Measurements from ENCODE around the gene SORBS1.

The SORBS1 gene

DNA sequence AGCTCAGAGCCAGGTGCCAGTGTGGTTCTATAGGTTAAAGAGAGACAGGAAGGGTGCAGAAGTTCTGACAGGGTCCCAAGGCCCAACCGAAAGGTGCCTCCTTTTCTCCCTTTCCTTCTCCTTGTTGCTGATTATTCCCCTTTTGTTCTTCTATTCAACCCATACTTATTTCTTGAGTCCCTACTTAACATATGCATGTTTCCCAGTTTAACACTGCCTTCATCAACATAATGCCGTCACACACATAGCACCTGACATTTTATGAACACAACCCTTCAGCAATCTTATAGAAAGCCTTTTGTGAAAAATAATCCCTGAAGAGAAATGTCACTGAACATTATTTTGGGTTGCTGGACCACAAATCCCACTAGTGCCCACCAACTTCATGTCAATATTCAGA, 39.1 kb downstream of the SORBS1 start:
- Mint-ChIP-seq H3K27ac (no peak overlapping the region), H3K9me3 (no peaks in the 10 kb centered on the region), H3K4me1 (ENCODE audit: low read depth) (no peaks in the 10 kb centered on the region), H3K36me3 (ENCODE audit: low read depth) (no peaks in the 10 kb centered on the region), H3K4me3 (no peak overlapping the region), H3K27me3 (peaks cover 5% of the 10 kb centered on the region)

DNA sequence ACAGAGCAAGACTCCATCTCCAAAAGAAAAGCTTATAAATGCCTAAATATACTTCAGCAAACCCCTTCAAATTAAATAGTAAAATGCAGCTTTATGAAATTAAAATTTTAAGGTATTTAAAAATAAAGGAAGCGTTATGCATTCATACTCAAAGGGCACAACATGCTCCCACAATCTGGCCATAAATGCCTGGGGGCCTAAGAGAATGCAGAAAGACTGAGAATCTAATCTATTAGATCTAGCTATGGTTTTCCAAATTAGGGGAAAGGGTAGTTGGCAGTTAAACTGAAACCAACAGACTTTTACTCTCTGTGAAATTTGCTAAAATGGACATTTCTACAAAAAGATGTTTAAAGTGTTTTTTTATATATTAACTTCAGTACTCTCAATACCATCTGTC, 40.6 kb downstream of the SORBS1 start:
- no peaks in the 10 kb centered on the region for H3K4me1 Mint-ChIP-seq (ENCODE audit: low read depth)
- H3K27me3 Mint-ChIP-seq, result peaks cover 5% of the 10 kb centered on the region
- no peak overlapping the region for H3K27ac Mint-ChIP-seq
- H3K9me3 Mint-ChIP-seq, result no peaks in the 10 kb centered on the region
- no peaks in the 10 kb centered on the region for H3K36me3 Mint-ChIP-seq (ENCODE audit: low read depth)
- no peak overlapping the region for H3K4me3 Mint-ChIP-seq

DNA sequence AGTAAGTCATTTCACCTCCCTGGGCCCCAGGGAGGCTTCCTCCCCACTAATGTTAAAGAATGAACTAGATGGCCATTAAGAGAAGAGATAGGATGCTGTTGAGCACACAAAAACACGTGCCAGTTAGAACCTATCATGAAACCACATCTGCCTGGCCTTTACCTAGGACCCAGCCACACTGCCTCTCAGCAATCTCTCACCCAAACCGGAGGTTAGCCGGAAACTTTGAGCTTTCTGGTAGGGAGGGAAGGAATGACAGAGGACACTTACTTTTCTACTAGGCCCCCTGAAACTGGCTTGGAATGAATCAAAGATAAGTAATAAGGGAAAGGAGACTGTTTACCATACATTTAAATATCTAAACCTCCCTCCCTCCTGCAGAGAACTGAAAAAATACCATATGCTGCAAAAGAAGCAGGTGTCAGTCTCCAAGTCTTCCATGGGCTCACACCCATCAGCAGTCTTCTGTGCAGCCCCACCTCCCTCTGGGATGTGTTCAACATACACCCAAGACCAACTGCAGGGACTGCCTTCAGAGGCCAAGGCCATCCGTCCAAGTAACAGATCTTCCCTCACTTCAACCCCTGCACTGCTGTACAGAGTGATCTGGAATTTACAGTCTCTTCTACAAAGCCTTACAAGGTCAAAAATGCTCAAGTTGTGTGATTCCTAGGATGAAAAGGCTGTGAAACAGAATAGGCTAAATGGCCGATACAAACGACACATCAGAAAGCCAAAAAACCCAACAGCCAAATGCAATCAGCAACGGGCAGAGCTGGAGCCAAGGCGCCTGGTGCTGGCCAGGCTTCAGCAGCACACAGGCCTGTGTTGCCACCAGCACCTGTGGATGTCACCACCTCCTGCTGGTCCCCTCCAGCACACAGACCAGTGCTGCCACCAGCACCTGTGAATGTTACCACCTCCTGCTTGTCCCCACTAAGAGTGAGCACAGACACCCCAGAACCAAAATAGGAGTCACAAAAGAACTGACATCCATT, 42.4 kb downstream of the SORBS1 start:
- H3K27me3 Mint-ChIP-seq, result peaks cover 10% of the 10 kb centered on the region
- H3K9me3 Mint-ChIP-seq, result no peaks in the 10 kb centered on the region
- no peaks in the 10 kb centered on the region for H3K36me3 Mint-ChIP-seq (ENCODE audit: low read depth)
- H3K4me3 Mint-ChIP-seq, result no peak overlapping the region
- peaks cover 12% of the 10 kb centered on the region for H3K4me1 Mint-ChIP-seq (ENCODE audit: low read depth)
- H3K27ac Mint-ChIP-seq, result no peak overlapping the region

DNA sequence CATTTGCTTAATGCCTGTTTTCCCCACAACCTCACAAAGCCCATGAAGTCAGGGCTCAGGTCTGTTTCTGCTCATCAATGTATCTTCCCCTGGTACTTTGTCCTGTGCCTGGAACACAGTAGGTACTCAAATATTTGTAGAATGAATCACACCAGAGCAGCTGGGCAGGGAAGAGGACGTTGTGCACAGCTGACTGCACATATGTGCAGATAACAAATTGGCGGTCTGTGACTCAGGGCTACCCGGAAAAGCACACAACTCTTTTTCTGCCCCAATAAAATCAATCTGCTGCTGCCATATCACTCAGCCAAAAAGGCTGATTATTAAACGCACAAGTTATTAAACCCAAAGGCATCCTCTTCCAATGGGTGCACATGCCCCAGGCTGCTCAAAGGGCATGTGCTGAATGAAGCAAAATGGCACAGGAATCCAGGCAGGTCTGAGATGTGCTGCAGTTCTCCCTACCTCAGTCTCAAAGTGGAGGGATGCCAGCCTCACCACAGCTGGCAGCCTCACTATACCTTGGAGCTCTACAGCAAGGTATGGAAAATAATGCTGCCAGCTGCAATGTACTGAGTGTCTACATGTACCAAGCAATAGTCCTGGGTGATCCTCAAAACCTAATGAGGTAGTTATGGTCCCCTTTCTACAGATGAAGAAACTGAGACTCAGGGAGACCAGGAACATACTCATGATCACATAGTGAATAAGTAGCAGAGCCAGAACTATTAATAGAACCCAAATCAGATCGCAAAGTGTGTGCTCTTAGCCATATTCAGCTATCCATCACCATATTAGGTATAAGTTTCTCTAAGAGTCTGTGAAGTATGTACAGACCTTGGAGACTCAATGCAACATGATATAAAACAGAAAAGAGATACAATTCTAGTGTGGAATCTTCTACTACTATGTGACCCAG, 43.4 kb downstream of the SORBS1 start:
- peaks cover 10% of the 10 kb centered on the region for H3K27me3 Mint-ChIP-seq
- no peak overlapping the region for H3K4me3 Mint-ChIP-seq
- H3K4me1 Mint-ChIP-seq (ENCODE audit: low read depth), result peaks cover 16% of the 10 kb centered on the region
- H3K9me3 Mint-ChIP-seq, result no peaks in the 10 kb centered on the region
- no peaks in the 10 kb centered on the region for H3K36me3 Mint-ChIP-seq (ENCODE audit: low read depth)
- no peak overlapping the region for H3K27ac Mint-ChIP-seq

DNA sequence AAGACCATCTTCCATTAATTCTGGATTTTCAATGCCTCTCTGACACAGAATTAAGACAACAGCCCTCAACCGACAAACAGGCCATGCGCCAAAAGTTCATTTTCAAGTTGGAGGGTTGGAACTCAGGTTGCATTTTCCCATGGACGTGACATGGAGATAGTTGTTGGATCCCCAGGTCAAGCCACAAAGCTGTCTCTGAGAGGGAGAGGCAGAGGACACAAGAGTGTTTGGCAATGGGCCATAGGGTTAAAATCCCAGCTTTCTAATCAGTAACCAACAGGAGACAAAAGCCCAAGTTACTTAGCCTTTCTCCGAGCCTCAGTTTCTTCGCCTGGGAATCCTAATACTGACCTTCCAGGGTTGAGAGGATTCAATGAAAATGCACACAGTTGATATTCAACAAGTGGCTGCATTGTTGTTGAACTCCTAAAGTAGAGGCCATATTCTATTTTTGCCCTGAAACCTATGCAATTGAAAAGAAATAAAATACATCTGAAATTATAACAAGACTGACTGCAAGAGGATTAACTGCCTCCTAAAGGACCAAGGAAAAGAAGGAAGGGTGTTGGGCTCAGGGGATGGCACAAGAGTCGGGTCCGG, 44.3 kb downstream of the SORBS1 start:
- no peak overlapping the region for H3K4me3 Mint-ChIP-seq
- H3K9me3 Mint-ChIP-seq, result no peaks in the 10 kb centered on the region
- H3K36me3 Mint-ChIP-seq (ENCODE audit: low read depth), result no peaks in the 10 kb centered on the region
- peaks cover 13% of the 10 kb centered on the region for H3K27me3 Mint-ChIP-seq
- no peak overlapping the region for H3K27ac Mint-ChIP-seq
- H3K4me1 Mint-ChIP-seq (ENCODE audit: low read depth), result peaks cover 16% of the 10 kb centered on the region

DNA sequence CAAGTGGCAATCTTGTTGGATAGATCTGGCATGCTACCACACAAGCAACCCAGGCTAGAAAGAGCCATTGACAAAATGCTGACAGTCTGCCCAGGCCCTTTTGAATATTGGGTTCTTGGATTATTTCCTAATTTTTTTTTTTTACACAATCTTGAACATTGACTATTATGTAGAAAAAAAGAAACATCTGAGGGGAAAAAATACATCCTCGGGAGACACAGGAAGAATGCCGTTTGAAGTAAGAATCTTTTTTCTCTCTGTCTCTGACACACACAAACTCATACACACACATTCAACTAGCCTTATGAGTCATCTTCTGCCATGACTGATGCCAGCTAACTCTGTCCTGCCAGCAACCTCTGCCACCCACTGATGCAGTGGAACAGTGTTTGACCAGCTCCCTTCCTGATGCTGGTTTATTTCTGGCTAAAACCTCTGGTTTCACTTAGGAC, 47.2 kb downstream of the SORBS1 start:
- Mint-ChIP-seq H3K27me3 (peaks cover 22% of the 10 kb centered on the region), H3K4me1 (ENCODE audit: low read depth) (peaks cover 16% of the 10 kb centered on the region), H3K9me3 (no peaks in the 10 kb centered on the region), H3K27ac (peak overlapping the region; percentile 7), H3K4me3 (no peak overlapping the region), H3K36me3 (ENCODE audit: low read depth) (no peaks in the 10 kb centered on the region)

DNA sequence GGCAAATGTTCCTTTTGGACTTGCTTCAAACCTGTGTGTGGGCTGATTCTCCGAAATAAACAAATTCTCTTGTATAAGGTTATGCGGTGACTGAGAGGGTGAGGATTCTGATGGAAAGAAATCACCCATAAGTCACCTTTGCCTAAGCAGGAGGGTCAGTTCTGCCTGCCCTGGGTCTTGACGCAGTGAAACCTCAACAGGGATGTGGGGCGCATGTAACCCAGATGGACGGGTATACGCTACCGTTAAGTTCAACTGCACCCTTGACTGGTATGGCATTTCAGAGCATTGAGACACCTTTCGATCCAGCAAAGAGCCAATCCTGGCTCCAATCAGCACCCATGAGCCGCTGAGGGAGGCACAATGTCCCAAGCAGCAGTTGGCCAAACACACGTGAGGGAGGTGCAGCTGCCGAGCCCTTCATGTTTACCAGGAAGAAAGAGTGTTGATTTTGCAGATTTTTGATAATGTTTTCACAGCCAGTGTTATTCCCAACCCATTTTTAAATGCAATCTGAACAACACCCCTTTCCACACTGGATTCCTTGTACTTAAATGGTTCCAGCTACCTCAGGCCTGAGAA, 48.1 kb downstream of the SORBS1 start:
- Mint-ChIP-seq H3K27ac (no peak overlapping the region), H3K9me3 (no peaks in the 10 kb centered on the region), H3K27me3 (peaks cover 22% of the 10 kb centered on the region), H3K36me3 (ENCODE audit: low read depth) (no peaks in the 10 kb centered on the region), H3K4me3 (no peak overlapping the region), H3K4me1 (ENCODE audit: low read depth) (peaks cover 16% of the 10 kb centered on the region)

DNA sequence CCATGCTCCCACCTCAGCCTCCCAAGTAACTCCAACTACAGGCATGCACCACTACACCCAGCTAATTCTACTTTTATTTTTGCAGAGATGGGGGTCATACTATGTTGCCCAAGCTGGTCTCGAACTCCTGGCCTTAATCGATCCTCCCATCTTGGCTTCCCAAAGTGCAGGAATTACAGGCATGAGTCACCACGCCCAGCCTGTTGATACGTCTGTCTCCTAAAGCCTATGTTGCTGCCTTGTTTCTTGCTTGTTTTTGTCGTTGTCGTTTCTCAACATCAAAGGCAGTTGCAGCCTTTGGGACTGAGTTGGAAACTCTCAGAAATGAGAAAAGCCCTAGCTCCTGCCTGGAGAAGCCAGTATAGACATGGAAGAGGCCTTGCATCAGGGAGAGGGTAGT, 49.9 kb downstream of the SORBS1 start:
- peaks cover 18% of the 10 kb centered on the region for H3K27me3 Mint-ChIP-seq
- H3K4me1 Mint-ChIP-seq (ENCODE audit: low read depth), result peaks cover 16% of the 10 kb centered on the region
- no peaks in the 10 kb centered on the region for H3K9me3 Mint-ChIP-seq
- H3K27ac Mint-ChIP-seq, result no peak overlapping the region
- no peak overlapping the region for H3K4me3 Mint-ChIP-seq
- no peaks in the 10 kb centered on the region for H3K36me3 Mint-ChIP-seq (ENCODE audit: low read depth)

DNA sequence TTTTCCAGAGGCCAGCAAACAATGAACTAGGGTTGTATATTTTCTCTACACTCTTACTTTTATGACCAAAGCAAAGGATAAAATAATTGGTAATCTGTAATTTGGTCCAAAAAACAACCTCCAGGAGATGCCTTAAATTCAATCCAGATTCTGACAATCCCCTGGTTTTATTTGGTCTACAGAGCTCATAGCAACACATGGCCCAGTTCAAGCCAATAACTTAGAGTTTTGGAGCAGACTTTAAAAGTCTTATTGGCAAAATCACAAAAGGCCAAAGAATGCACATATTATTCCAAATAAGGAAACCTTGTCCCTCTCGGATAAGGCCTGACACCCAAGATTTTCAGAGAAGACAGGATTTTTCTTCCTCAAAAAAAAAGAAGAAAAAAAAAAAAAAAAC, 51.9 kb downstream of the SORBS1 start:
- Mint-ChIP-seq H3K9me3 (no peaks in the 10 kb centered on the region), H3K4me3 (no peak overlapping the region), H3K4me1 (ENCODE audit: low read depth) (peaks cover 9% of the 10 kb centered on the region), H3K36me3 (ENCODE audit: low read depth) (no peaks in the 10 kb centered on the region), H3K27me3 (peaks cover 17% of the 10 kb centered on the region), H3K27ac (no peak overlapping the region)

DNA sequence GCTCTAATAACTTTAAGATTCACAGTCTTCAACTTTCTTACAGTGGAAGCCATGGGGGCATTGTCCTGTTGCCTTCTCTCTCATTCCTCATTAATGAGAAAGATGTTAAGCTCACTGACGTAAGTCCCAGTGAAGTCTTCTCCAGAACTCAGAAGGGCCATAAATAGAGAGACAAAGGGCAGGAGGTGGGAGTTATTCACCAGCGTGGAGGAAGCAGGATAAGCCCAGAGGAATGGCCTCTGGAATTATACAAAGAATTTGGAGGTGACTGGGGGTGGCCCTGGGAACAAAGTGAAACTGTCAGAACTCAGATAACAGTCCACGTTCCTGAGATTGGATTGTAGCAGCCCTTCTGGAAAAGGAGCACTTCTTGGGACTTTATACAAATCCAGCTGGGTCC, 52.4 kb downstream of the SORBS1 start:
- H3K27me3 Mint-ChIP-seq, result peaks cover 13% of the 10 kb centered on the region
- H3K27ac Mint-ChIP-seq, result no peak overlapping the region
- no peak overlapping the region for H3K4me3 Mint-ChIP-seq
- H3K36me3 Mint-ChIP-seq (ENCODE audit: low read depth), result no peaks in the 10 kb centered on the region
- H3K4me1 Mint-ChIP-seq (ENCODE audit: low read depth), result peaks cover 4% of the 10 kb centered on the region
- H3K9me3 Mint-ChIP-seq, result no peaks in the 10 kb centered on the region

DNA sequence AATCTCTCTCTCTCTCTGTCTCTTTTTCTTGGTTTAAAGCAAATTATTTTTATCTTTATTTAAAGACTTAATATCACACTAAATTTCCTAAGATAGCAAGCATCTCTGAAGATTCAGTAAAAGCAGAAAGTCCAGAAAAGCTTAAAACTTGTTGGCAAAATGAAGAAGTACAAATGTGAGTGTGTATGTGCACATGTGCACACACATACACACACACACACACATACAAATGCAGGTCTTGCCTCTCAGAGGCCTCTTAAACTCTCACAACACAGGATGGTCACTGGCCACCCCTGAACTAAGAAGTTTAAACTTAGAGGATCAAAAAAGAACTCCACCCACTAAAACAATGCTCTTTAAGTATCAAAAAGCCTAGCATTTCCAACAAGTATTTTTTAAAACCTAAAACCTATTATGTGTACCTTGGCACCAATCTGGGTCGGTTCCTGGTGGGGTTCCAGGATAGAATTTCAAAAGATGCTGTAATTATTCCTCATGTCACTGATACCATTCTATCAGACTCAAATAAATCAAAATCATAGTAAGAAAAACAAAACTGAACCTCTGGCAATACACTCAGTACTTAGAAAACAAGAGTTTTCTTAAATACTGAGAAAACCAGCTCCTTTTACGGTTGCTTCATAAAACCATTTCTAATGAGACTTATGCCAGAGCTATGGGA, 55.0 kb downstream of the SORBS1 start:
- Mint-ChIP-seq H3K36me3 (ENCODE audit: low read depth) (no peaks in the 10 kb centered on the region), H3K4me3 (no peak overlapping the region), H3K9me3 (no peaks in the 10 kb centered on the region), H3K4me1 (ENCODE audit: low read depth) (no peaks in the 10 kb centered on the region), H3K27me3 (peaks cover 10% of the 10 kb centered on the region), H3K27ac (no peak overlapping the region)

DNA sequence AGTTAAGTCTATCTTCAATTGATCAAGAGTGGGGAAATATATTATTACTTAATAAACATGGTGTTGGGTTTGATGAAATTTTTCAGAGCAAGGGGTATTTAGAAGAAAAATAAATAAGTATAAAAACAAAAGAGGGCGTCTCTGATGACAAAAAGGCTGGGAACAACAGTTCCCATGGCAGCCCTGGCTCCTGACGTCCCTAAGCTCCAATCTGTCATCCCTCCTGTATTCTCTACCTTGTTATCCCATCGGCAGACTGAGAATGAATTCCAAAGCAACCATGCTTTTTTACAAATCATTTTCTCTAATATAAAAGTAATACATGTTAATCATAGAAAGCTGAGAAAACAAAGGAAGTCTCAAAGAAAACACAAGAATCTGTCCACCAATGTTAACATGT, 55.5 kb downstream of the SORBS1 start:
- no peak overlapping the region for H3K27ac Mint-ChIP-seq
- no peaks in the 10 kb centered on the region for H3K4me1 Mint-ChIP-seq (ENCODE audit: low read depth)
- H3K9me3 Mint-ChIP-seq, result no peaks in the 10 kb centered on the region
- no peak overlapping the region for H3K4me3 Mint-ChIP-seq
- H3K36me3 Mint-ChIP-seq (ENCODE audit: low read depth), result no peaks in the 10 kb centered on the region
- peaks cover 6% of the 10 kb centered on the region for H3K27me3 Mint-ChIP-seq

DNA sequence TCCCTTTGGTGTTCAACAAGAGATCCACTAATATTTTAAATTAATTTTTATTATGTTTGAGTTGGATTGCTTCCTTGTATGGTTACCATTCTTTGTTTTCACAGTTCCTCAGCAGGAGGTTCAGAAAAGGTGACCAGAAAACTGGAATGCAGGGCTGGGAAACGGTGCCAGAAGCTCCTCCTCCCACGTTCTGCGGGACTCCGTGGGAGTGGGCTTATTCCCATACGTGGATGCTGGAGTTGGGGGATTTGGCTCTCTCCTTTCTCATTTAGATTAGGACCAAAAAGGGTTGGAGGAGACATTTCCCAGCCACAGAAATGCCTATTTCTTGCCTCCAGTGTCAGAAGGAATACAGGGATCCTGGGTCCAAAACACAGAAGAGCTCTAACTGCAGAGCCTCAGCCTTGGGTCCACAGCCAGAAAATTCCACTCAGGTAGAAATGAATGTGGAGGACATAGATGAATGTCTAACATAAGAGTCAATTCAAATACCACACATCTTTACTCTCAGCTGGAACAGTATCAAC, 56.0 kb downstream of the SORBS1 start:
- no peak overlapping the region for H3K4me3 Mint-ChIP-seq
- no peak overlapping the region for H3K27ac Mint-ChIP-seq
- H3K9me3 Mint-ChIP-seq, result no peaks in the 10 kb centered on the region
- peaks cover 6% of the 10 kb centered on the region for H3K27me3 Mint-ChIP-seq
- no peaks in the 10 kb centered on the region for H3K4me1 Mint-ChIP-seq (ENCODE audit: low read depth)
- no peaks in the 10 kb centered on the region for H3K36me3 Mint-ChIP-seq (ENCODE audit: low read depth)

DNA sequence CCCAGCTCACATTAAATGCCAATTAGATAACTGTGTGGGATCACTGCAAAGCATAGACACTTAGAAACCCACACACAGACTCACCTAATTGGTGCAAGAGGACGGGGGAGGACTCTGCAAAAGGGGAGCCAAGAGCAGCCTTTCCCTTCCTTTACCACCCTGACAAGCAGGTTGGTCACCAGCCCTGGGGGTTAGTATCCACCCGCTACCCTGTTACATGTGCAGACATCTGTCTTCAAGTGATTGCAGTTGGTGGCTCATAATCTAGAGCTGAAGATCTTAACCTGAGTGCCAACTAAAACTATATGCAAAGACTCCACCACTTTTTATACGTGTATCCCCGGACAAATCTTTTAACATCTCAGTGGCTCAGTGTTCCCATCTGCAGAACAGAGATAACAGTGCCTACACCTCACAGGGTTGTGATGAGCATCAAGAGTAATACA, 56.9 kb downstream of the SORBS1 start:
- peaks cover under 1% of the 10 kb centered on the region for H3K27me3 Mint-ChIP-seq
- H3K4me1 Mint-ChIP-seq (ENCODE audit: low read depth), result no peaks in the 10 kb centered on the region
- H3K27ac Mint-ChIP-seq, result no peak overlapping the region
- H3K9me3 Mint-ChIP-seq, result no peaks in the 10 kb centered on the region
- H3K4me3 Mint-ChIP-seq, result no peak overlapping the region
- H3K36me3 Mint-ChIP-seq (ENCODE audit: low read depth), result no peaks in the 10 kb centered on the region

Measured in stimulated activated naive CD8-positive, alpha-beta T cell treated with anti-CD3 and anti-CD28 coated beads, Interleukin-15, Interleukin-2, amounts not matched to agents 100 ng/mL and 50 ng/mL, for 24 hours (primary cell).